Heart right ventricle (tissue), 16 donors: Measurements from ENCODE around the gene SVOP. TPM values are rescaled to one million over a fixed set of nuclear protein-coding genes. Genes with fewer than 3 reads are reported as not detected.

Source experiments
- ATAC-seq, 8 donors: fragments of 200-7000 bp; cut with Tn5 transposase; one replicate each; pipeline ENCODE4 v1.9.1; 2020; ENCODE audit warnings: mild to moderate bottlenecking in 8 of 8, moderate library complexity in 8 of 8, moderate number of reproducible peaks in 1 of 8
- DNase-seq, 2 donors: peaks; one replicate each; pipeline ENCODE4 v3.0.0-alpha.2; 2020
- H3K27ac ChIP-seq, 10 donors: fragments of 200-600 bp; sonication (generic) in 2 of 10; one replicate each; pipeline versions ENCODE4 v1.5.0 to v1.8.0; 2020 to 2022; ENCODE audit warnings: mild to moderate bottlenecking in 3 of 10
- H3K27me3 ChIP-seq, 7 donors: fragments of 200-600 bp; one replicate each; pipeline ENCODE4 v1.8.0; 2021 to 2022; ENCODE audit warnings: mild to moderate bottlenecking in 2 of 7
- H3K36me3 ChIP-seq, 9 donors: fragments of 200-600 bp; sonication (generic) in 1 of 9; one replicate each; pipeline versions ENCODE4 v1.5.0 to v1.8.0; 2020 to 2022; ENCODE audit warnings: mild to moderate bottlenecking in 2 of 9
- H3K4me1 ChIP-seq, 9 donors: fragments of 200-600 bp; sonication (generic) in 1 of 9; one replicate each; pipeline versions ENCODE4 v1.5.0 to v1.8.0; 2020 to 2022; ENCODE audit warnings: mild to moderate bottlenecking in 4 of 9
- H3K4me3 ChIP-seq, 10 donors: fragments of 200-600 bp; sonication (generic) in 2 of 10; one replicate each; pipeline versions ENCODE4 v1.5.0 to v1.8.0; 2020 to 2022; ENCODE audit warnings: mild to moderate bottlenecking in 7 of 10, moderate library complexity in 2 of 10
- H3K9me3 ChIP-seq, 11 donors: fragments of 200-600 bp in 10 of 11; sonication (generic) in 2 of 11; one replicate each; pipeline versions ENCODE4 v1.5.0 to v1.8.0; 2013 to 2022; ENCODE audit warnings: mild to moderate bottlenecking in 2 of 11, control low read depth in 1 of 11, moderate library complexity in 1 of 11
- WGBS, 2 donors: extraction: QIAGEN DNeasy Blood & Tissue Kit; methylation state at CpG; one replicate each; pipeline ENCODE4 v1.1.7; 2013; ENCODE audit warnings: inconsistent platforms in 1 of 2; 5-methylcytosine and 5-hydroxymethylcytosine counted together
- intact Hi-C, 10 donors: fragments of 100-400 bp; cut with DNase I; formaldehyde crosslinking; loops; one replicate each; pipeline versions ENCODE4 v1.11.1 to v1.14.2; 2022
- polyA plus RNA-seq, 2 donors: library from polyadenylated mRNA; stranded (reverse); fragments of 200-250 nt; gene quantifications; one replicate each; pipeline ENCODE4 v1.2.3, GENCODE V29; 2013
- total RNA-seq, 10 donors: library from RNA; stranded (reverse); fragmentation: NEBNext Ultra II Directional in 3 of 10; extraction: Animal tissue kit (Norgen Biotek cat#: 25700) in 3 of 10; gene quantifications; one replicate each; pipeline versions ENCODE4 v1.2.1 to v1.2.4, GENCODE V29; 2021 to 2023
- TF ChIP-seq, protein P1 (sequence below), 9 donors: fragments of 200-600 bp; sonication (generic) in 2 of 9; IDR thresholded peaks; one replicate each; pipeline versions ENCODE4 v1.5.0 to v1.8.0; 2021 to 2022; ENCODE audit warnings: antibody characterized with exemption in 9 of 9, mild to moderate bottlenecking in 5 of 9, moderate library complexity in 1 of 9
- donor health status: Arrhythmogenic right ventricular cardiomyopathy.
- donor health status: ischemic (EF 13 %, LVEDD 7.1; RV severe dilation, severe dysfunction).
- donor health status: healthy with polysubstance abuse.
- donor health status: DM: no; HTN: yes; CAD: no.
- donor health status: DM: no; HTN: no; CAD: no.
- donor health status: ischemic (EF 25% LVEDD 6.9; RV normal size, moderate dysfunction).
- donor health status: ischemic (EF 25% LVEDD 5.7; RV mildly dilated, moderate dysfunction).
- donor health status: healthy.
- donor health status: DM: yes; HTN: yes; CAD: no.
- donor health status: Ischemic cardiomyopathy.
- donor health status: ischemic (EF 35%, LVEDD 5.7; RV mildly dilated, moderate dysfunction).
- donor health status: nonischemic (EF 11% LVEDD 7.7; RV severe dilation, severe dysfunction).
- donor health status: DM: yes; HTN: yes; CAD: no.
- donor health status: PGD.
- donor health status: ischemic (EF 29% LVEDD 5.4; RV normal size, mild dysfunction).
- donor health status: nonischemic (EF 23%, LVEDD 6.1; RV moderate dilation, normal function).

SVOP gene
- total and polyA plus RNA-seq, 12 donors, result 0.17 to 2.8 (median 2.0) TPM

DNA sequence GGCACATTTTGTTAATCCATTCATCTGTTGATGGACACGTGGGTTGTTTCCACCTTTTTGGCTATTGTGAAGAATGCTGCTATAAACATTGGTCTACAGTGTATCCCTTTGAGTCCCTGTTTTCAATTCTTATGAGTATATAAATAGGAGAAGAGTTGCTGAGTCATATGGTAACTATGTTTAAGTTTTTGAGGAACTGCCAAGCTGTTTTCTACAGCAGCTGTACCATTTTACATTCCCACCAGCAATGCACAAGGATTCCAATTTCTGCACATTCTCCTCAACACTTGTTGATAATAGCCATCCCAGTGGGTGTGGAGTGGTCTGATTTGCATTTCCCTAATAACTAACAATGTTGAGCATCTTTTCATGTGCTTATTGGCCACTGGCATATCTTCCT, 6.9 kb upstream of the SVOP start:
- intact Hi-C loops, result no loop called here
- Histone ChIP-seq H3K27me3 (peaks cover 0 to 4% (median 0%) of the 10 kb centered on the region in 7 donors), H3K27ac (no peak overlapping the region), H3K4me3 (no peak overlapping the region), H3K36me3 (no peaks in the 10 kb centered on the region), H3K4me1 (no peaks in the 10 kb centered on the region), H3K9me3 (no peaks in the 10 kb centered on the region)
- ATAC-seq (no peak), DNase-seq (no peak)
- WGBS, 2 donors, result 31 to 34% methylated on average over 1 of the region's 1 CpG
- TF ChIP-seq, protein P1, sequence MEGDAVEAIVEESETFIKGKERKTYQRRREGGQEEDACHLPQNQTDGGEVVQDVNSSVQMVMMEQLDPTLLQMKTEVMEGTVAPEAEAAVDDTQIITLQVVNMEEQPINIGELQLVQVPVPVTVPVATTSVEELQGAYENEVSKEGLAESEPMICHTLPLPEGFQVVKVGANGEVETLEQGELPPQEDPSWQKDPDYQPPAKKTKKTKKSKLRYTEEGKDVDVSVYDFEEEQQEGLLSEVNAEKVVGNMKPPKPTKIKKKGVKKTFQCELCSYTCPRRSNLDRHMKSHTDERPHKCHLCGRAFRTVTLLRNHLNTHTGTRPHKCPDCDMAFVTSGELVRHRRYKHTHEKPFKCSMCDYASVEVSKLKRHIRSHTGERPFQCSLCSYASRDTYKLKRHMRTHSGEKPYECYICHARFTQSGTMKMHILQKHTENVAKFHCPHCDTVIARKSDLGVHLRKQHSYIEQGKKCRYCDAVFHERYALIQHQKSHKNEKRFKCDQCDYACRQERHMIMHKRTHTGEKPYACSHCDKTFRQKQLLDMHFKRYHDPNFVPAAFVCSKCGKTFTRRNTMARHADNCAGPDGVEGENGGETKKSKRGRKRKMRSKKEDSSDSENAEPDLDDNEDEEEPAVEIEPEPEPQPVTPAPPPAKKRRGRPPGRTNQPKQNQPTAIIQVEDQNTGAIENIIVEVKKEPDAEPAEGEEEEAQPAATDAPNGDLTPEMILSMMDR (IDR thresholded peaks at IDR 0.05), result no peak

DNA sequence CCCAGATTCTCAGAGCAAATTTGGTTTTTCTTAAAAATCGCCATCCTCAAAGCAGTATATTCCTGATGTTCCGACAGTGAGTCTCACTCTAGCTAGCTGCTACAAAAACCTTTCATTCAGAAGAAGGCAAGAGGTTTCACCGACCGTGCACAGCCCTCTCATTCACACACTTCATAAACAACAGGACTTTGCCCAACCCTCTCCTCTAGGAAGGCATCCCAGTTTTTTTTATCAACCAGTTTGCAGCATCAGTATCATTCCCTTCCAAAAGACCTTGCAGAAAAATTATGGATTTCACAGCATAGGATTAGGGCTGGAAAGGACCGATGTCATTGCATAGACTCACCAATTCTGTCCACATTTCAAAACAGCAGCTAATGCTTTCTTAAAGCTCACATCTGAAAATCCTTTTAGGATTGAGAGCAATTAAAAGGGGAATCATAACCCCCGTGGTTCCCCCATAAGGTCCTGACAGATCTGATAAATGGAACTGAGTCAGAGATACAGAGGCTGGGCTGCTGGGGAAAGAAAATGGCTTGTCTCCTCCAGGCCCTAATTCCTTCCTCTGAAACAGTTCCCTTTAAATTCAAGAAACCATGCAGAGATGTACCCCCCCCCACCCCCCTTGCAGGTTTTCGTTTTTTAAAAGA, 597 bp downstream of the SVOP start:
- intact Hi-C loops, result no loop called here
- TF ChIP-seq, protein P1 (IDR thresholded peaks at IDR 0.05), result no peak
- Histone ChIP-seq H3K4me1 (peaks cover 0 to 11% (median 0%) of the 10 kb centered on the region in 9 donors), H3K9me3 (no peaks in the 10 kb centered on the region), H3K4me3 (peak overlapping the region in 2 of 10 donors; percentile 13 to 21), H3K36me3 (no peaks in the 10 kb centered on the region), H3K27ac (no peak overlapping the region), H3K27me3 (peaks cover 0 to 20% (median 0%) of the 10 kb centered on the region in 7 donors)
- DNase-seq (no peak), ATAC-seq (no peak)
- 58 to 66% methylated on average over 7 of the region's 7 CpGs for WGBS, 2 donors

- TF ChIP-seq, protein P1 (IDR thresholded peaks at IDR 0.05), result no peak
- peaks cover 0 to 20% (median 0%) of the 10 kb centered on the region in 7 donors for H3K27me3 ChIP-seq
- no peak for DNase-seq
- H3K27ac ChIP-seq, result no peak overlapping the region
- no peak overlapping the region for H3K4me3 ChIP-seq
- WGBS, 2 donors, result 43 to 60% methylated on average over 4 of the region's 4 CpGs
- peaks cover 0 to 11% (median 0%) of the 10 kb centered on the region in 9 donors for H3K4me1 ChIP-seq
- no peaks in the 10 kb centered on the region for H3K36me3 ChIP-seq
- H3K9me3 ChIP-seq, result no peaks in the 10 kb centered on the region
- ATAC-seq, result no peak
- intact Hi-C loops, result no loop called here
These were observed 2.6 kb downstream of the SVOP start for GRCh38 chr12:109018296-109018695.

GRCh38 chr12:109016978-109017377, 3.9 kb downstream of the SVOP start:
- TF ChIP-seq, protein P1 (IDR thresholded peaks at IDR 0.05), result no peak
- H3K9me3 ChIP-seq, result no peaks in the 10 kb centered on the region
- H3K27ac ChIP-seq, result no peak overlapping the region
- ATAC-seq, result no peak
- H3K4me3 ChIP-seq, result no peak overlapping the region
- no peak for DNase-seq
- intact Hi-C loops, result no loop called here
- peaks cover 0 to 11% (median 0%) of the 10 kb centered on the region in 9 donors for H3K4me1 ChIP-seq
- no peaks in the 10 kb centered on the region for H3K36me3 ChIP-seq
- WGBS, 2 donors, result 86 to 88% methylated on average over 6 of the region's 6 CpGs
- H3K27me3 ChIP-seq, result peaks cover 0 to 18% (median 0%) of the 10 kb centered on the region in 7 donors
